Vagina (tissue), 2 donors: Measurements from ENCODE around the gene OR2V1.

Experiments
- CTCF ChIP-seq, 3 experiments: fragments of 450-650 bp in 2 of 3; fragments of 200-600 bp in 1 of 3; sonication (generic) in 1 of 3; IDR thresholded peaks; one replicate each; pipeline ENCODE4 v1.5.1; 2017 to 2019; ENCODE audit warnings: antibody characterized with exemption in 3 of 3, mild to moderate bottlenecking in 2 of 3, moderate library complexity in 2 of 3
- POLR2A ChIP-seq, 2 donors: fragments of 450-650 bp; IDR thresholded peaks; one replicate each; pipeline ENCODE4 v1.6.1; 2017; ENCODE audit warnings: antibody characterized with exemption in 2 of 2, mild to moderate bottlenecking in 2 of 2, moderate library complexity in 2 of 2

- TF ChIP-seq CTCF (IDR thresholded peaks at IDR 0.05) (no peak), POLR2A (IDR thresholded peaks at IDR 0.05) (no peak)
Observed at GRCh38 chr5:181134259-181134658, 3.3 kb upstream of the OR2V1 start.
